CD4-positive, CD25-positive, alpha-beta regulatory T cell (primary cell): Measurements from ENCODE around the gene DPF1. TPM values are rescaled to one million over a fixed set of nuclear protein-coding genes. Genes with fewer than 3 reads are reported as not detected.
A peak's percentile ranks its signal among the peaks of the same experiment; 100 is the strongest.
"Not testable (repeated sequence)": the region's sequence is repeated elsewhere in the genome, so short reads cannot be mapped to it uniquely, and the experiment has no call there.

ENCODE experiments used
- ATAC-seq, 2 donors: fragments of 150-1000 bp; cut with Tn5 transposase; one replicate each; pipeline ENCODE4 v1.10.0; 2021; ENCODE audit warnings: low read depth in 2 of 2, moderate number of reproducible peaks in 2 of 2, moderate library complexity in 1 of 2
- DNase-seq, 3 donors: peaks; one replicate each; pipeline versions ENCODE4 v3.0.0 to v3.0.0-alpha.2; 2012 to 2022; ENCODE audit warnings: mixed read lengths in 1 of 3
- H3K27ac ChIP-seq: one replicate; pipeline ENCODE4 v1.7.0; 2013; ENCODE audit warnings: mild to moderate bottlenecking, low read length; ENCODE audit not compliant: insufficient read depth, poor library complexity, severe bottlenecking
- H3K27me3 ChIP-seq: one replicate; pipeline ENCODE4 v1.7.0; 2013; ENCODE audit warnings: low read length; ENCODE audit not compliant: control insufficient read depth, insufficient read depth
- H3K36me3 ChIP-seq: one replicate; pipeline ENCODE4 v1.7.0; 2013; ENCODE audit warnings: mild to moderate bottlenecking, low read length, moderate library complexity; ENCODE audit not compliant: control insufficient read depth, insufficient read depth
- H3K4me1 ChIP-seq: 2 replicates; pipeline ENCODE4 v1.7.0; 2013; ENCODE audit warnings: mild to moderate bottlenecking, low read length; ENCODE audit not compliant: insufficient read depth, control insufficient read depth, poor library complexity, severe bottlenecking
- H3K4me3 ChIP-seq: one replicate; pipeline ENCODE4 v1.7.0; 2013; ENCODE audit warnings: low read depth, mild to moderate bottlenecking, low read length, moderate library complexity
- H3K9me3 ChIP-seq, 2 experiments: 1 replicate in 1 of 2; 2 replicates in 1 of 2; pipeline ENCODE4 v1.7.0; 2013; ENCODE audit warnings: low read length in 2 of 2, mild to moderate bottlenecking in 1 of 2, moderate library complexity in 1 of 2; ENCODE audit not compliant: control insufficient read depth in 2 of 2
- H3K27ac Mint-ChIP-seq, 3 donors: one replicate each; pipeline ENCODE4 v1.8.0; 2020 to 2022; ENCODE audit warnings: mild to moderate bottlenecking in 3 of 3, mixed read lengths in 3 of 3, moderate library complexity in 2 of 3
- H3K27me3 Mint-ChIP-seq: one replicate; pipeline ENCODE4 v1.8.0; 2022; ENCODE audit warnings: mild to moderate bottlenecking, mixed read lengths
- H3K36me3 Mint-ChIP-seq: one replicate; pipeline ENCODE4 v1.8.0; 2020; ENCODE audit warnings: mixed read lengths
- H3K4me1 Mint-ChIP-seq, 4 donors: one replicate each; pipeline ENCODE4 v1.8.0; 2020 to 2022; ENCODE audit warnings: mixed read lengths in 4 of 4, mild to moderate bottlenecking in 1 of 4
- H3K4me3 Mint-ChIP-seq, 4 donors: one replicate each; pipeline ENCODE4 v1.8.0; 2020 to 2022; ENCODE audit warnings: mild to moderate bottlenecking in 4 of 4, mixed read lengths in 4 of 4, moderate library complexity in 3 of 4
- H3K9me3 Mint-ChIP-seq, 7 donors: one replicate each; pipeline ENCODE4 v1.8.0; 2020 to 2022; ENCODE audit warnings: mixed read lengths in 7 of 7, mild to moderate bottlenecking in 3 of 7, moderate library complexity in 2 of 7
- polyA plus RNA-seq, 4 donors: library from polyadenylated mRNA; unstranded; fragments of 300-500 nt; fragmentation: Illumina TruSeq; gene quantifications; one replicate each; pipeline ENCODE4 v1.2.3, GENCODE V29; 2021
- total RNA-seq: library from RNA; stranded (reverse); gene quantifications from one replicate; pipeline ENCODE4 v1.2.3, GENCODE V29; 2022

Gene DPF1
- total and polyA plus RNA-seq, 5 donors from 2014 or later, result not detected

DNA sequence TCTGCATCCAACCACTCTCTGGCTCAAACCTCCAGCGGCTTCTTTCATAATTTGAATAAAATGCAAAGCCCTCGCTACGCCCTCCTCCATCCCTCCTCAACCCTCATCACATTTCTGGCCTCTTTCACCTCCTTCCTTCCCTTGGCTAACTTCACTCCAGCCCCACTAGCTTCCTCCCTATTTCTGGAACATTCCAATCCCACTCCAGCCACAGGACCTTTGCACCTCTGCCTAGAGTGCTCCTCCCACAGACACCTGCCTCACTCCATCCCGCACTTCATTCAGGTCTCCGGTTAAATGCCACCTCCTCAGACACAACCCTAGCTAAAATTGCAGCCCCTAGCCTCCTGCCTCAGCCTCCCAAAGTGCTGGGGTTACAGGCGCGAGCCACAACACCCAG lies 7.9 kb upstream of the DPF1 start:
- Mint-ChIP-seq H3K4me3 (peak overlapping the region in 1 of 4 donors; percentile 12), H3K36me3 (peaks cover under 1% of the 10 kb centered on the region), H3K9me3 (no peaks in the 10 kb centered on the region), H3K27ac (no peak overlapping the region), H3K4me1 (peaks cover 0 to 16% (median 7%) of the 10 kb centered on the region in 4 donors), H3K27me3 (peaks cover 42% of the 10 kb centered on the region)
- Histone ChIP-seq H3K27ac (no peak overlapping the region), H3K9me3 (no peaks in the 10 kb centered on the region), H3K4me3 (no peak overlapping the region), H3K36me3 (no peaks in the 10 kb centered on the region), H3K4me1 (peaks cover 10% of the 10 kb centered on the region), H3K27me3 (peaks cover 10% of the 10 kb centered on the region)
- ATAC-seq (no peak), DNase-seq (no peak)

DNA sequence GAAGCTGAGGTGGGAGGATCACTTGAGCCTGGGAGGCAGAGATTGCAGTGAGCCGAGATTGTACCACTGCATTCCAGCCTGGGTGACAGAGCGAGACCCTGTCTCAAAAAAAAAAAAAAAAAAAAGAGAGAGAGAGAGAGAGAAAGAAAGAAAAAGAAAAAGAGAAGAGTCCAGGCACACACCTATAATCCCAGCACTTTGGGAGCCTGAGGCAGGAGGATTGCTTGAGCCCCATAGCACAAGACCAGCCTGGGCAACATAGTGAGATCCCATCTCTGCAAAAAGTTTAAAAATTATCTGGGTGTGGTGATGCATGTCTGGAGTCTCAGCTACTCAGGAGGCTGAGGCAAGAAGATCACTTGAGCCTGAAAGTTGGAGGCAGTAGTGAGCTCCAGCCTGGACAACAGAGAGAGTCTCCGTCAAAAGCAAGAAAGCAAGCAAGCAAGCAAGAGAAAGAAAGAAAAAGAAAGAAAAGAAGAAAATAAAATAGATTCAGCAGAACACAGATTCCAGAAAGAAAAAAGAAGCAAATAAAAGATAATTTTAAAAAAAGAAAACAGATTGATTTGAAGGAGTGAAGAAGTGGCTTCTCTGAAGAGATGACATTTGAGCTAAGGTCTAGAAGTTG lies 6.6 kb upstream of the DPF1 start:
- not testable (repeated sequence) for DNase-seq, H3K9me3 ChIP-seq, H3K27me3 ChIP-seq, H3K27ac ChIP-seq, ATAC-seq, H3K36me3 ChIP-seq, H3K36me3 Mint-ChIP-seq, H3K27ac Mint-ChIP-seq, H3K4me3 ChIP-seq, H3K4me3 Mint-ChIP-seq, H3K9me3 Mint-ChIP-seq
- peaks cover 10% of the 10 kb centered on the region for H3K4me1 ChIP-seq
- Mint-ChIP-seq H3K27me3 (peaks cover 52% of the 10 kb centered on the region), H3K4me1 (peaks cover 0 to 18% (median 8%) of the 10 kb centered on the region in 4 donors)

DNA sequence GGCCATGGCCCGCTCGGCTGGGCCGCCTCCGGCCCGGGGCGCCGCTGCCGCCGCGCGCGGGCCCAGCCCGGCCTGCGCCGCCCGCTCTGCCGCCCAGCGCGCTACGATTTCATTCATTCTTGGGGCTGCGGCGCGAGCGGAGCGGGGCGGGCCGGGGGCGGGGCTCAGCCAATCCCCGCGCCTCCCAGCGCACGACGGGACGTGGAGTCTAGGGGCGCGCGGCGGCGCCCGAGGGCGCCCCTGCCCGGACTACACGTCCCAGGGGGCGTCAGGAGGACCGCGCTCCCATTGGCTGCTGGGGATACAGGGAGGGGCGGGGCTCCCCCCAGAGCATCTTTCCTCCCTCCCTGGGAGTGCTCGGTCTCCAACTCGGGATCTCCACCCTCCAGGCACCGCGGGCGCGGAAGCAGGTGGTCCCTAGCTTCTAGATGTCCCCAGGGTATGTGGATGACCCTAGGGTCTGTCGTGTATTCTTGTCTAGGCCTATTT lies 5.6 kb upstream of the DPF1 start:
- Mint-ChIP-seq H3K4me3 (peak overlapping the region in 3 of 4 donors; percentile 53 to 61 (median 61)), H3K27me3 (peaks cover 55% of the 10 kb centered on the region), H3K36me3 (peaks cover 5% of the 10 kb centered on the region), H3K27ac (no peak overlapping the region), H3K9me3 (peaks cover 0 to 4% (median 0%) of the 10 kb centered on the region in 7 donors), H3K4me1 (peaks cover 0 to 18% (median 8%) of the 10 kb centered on the region in 4 donors)
- H3K4me3 ChIP-seq, result no peak overlapping the region
- no peaks in the 10 kb centered on the region for H3K36me3 ChIP-seq
- peak; percentile 81 to 87 for ATAC-seq
- peak; percentile 39 to 86 (median 45) for DNase-seq
- H3K27me3 ChIP-seq, result peaks cover 10% of the 10 kb centered on the region
- H3K9me3 ChIP-seq, result no peaks in the 10 kb centered on the region
- H3K27ac ChIP-seq, result no peak overlapping the region
- H3K4me1 ChIP-seq, result peaks cover 10% of the 10 kb centered on the region

DNA sequence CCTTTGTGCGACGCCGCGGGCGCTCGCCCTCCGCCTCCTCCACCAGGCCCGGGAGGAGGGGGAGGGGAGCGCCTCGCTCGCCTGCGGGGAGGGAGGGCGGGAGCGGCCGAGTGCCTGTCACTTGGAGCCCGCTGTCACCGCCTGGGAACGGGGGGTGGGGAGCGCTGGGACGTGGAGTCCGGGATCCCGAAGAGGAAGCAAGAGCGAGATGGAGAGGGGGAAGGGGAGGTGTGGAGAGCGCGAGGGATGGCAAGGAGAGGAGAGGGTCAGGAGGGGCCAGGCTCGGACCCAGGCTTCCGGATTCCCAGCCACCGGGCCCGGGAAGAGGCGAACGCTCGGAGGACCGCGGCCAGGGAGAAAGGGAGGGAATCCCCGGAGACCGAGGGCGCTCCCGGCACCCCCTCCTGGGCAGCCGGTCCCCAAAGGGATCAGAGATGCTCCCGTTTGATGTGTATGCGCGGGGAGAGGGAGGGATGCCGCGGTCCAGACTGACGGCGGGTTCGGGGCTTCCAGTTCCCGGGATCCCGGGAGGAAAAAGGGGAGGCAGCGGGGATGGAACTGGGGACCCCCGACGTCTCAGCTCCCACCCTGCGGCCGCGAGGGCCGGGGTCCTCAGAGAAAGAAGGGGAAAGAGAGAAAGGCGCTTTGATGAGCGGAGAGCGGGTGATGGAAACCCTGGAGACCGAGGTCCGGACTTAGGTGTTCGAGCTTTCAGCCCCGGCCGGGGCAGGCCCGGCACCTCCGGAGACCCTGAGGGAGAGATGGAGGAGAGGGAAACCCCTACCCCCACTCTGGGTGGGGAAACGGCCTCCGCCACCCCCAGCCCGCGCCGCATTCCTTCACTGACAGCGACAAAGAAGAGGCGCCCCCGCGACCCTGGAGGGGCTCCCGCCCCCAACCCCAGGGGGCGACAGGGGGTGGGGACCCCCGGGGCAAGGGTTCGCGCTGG lies 4.7 kb upstream of the DPF1 start:
- no peak overlapping the region for H3K4me3 ChIP-seq
- H3K27me3 Mint-ChIP-seq, result peaks cover 62% of the 10 kb centered on the region
- peaks cover 5% of the 10 kb centered on the region for H3K36me3 Mint-ChIP-seq
- DNase-seq, result no peak
- H3K4me3 Mint-ChIP-seq, result peak overlapping the region in 2 of 4 donors; percentile 36 to 50
- H3K4me1 ChIP-seq, result peaks cover 19% of the 10 kb centered on the region
- peaks cover 10% of the 10 kb centered on the region for H3K27me3 ChIP-seq
- H3K4me1 Mint-ChIP-seq, result peaks cover 0 to 25% (median 8%) of the 10 kb centered on the region in 4 donors
- H3K9me3 ChIP-seq, result no peaks in the 10 kb centered on the region
- no peak overlapping the region for H3K27ac ChIP-seq
- peaks cover 0 to 7% (median 0%) of the 10 kb centered on the region in 7 donors for H3K9me3 Mint-ChIP-seq
- H3K27ac Mint-ChIP-seq, result no peak overlapping the region
- ATAC-seq, result no peak
- H3K36me3 ChIP-seq, result no peaks in the 10 kb centered on the region

DNA sequence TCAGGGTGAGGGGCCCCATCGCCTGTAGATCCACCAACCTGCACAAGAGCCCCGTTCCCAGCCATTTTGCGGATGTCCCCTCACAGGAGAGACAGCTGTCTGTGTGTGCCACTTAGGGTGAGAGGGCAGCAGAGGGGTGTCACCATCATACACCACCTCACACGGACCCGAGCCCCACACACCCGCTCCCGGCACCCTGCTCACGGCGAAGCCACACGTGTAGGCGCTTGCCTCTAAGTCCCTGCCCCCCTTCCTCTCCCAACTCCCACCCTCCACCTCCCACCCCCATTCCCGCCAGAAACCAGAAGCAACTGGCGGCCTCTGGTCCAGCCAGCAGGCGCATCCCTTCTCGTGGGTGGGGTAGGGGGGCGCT lies 4.0 kb upstream of the DPF1 start:
- H3K4me1 ChIP-seq, result peaks cover 22% of the 10 kb centered on the region
- no peaks in the 10 kb centered on the region for H3K36me3 ChIP-seq
- H3K27me3 Mint-ChIP-seq, result peaks cover 69% of the 10 kb centered on the region
- no peak for DNase-seq
- peak overlapping the region in 1 of 4 donors; percentile 39 for H3K4me3 Mint-ChIP-seq
- H3K27me3 ChIP-seq, result peaks cover 15% of the 10 kb centered on the region
- H3K27ac ChIP-seq, result no peak overlapping the region
- H3K4me1 Mint-ChIP-seq, result peaks cover 6 to 31% (median 10%) of the 10 kb centered on the region in 4 donors
- no peak for ATAC-seq
- H3K36me3 Mint-ChIP-seq, result peaks cover 5% of the 10 kb centered on the region
- H3K27ac Mint-ChIP-seq, result no peak overlapping the region
- H3K9me3 ChIP-seq, result no peaks in the 10 kb centered on the region
- H3K4me3 ChIP-seq, result no peak overlapping the region
- H3K9me3 Mint-ChIP-seq, result peaks cover 0 to 7% (median 0%) of the 10 kb centered on the region in 7 donors

DNA sequence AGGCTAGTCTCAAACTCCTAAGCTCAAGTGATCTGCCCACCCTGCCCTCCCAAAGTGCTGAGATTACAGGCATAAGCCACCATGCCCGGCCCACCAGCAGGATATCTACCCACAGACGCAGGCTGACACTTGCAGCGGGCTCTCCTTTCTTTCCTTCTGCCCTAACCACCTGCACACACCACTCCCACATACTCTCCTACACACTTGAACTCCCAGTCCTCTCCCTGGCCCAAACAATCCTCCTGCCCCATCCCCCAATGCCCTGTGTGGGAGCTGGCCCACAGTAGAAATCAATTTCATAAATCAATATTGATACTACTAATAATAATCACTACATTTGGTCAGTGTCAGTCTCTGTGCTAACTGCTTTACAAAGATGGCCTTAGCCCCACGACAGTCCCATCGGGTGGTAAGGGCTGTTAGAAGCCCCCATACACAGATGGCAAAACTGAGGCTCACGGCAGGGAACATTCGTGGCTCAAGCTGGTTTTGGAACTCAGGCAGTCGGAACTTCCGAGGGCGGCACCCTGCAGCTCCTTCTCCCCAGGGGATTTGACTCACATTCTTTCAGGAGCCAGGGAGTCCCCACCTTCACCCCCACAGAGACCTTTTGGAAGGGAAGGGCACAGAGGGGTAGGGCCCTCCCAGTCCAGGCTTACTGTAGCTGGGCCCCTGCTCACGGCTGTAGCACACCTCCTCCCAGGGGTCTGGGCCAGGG lies 3.4 kb upstream of the DPF1 start:
- Histone ChIP-seq H3K27ac (no peak overlapping the region), H3K36me3 (no peaks in the 10 kb centered on the region), H3K4me1 (peaks cover 22% of the 10 kb centered on the region), H3K9me3 (no peaks in the 10 kb centered on the region), H3K4me3 (no peak overlapping the region), H3K27me3 (peaks cover 17% of the 10 kb centered on the region)
- Mint-ChIP-seq H3K9me3 (peaks cover 0 to 8% (median 0%) of the 10 kb centered on the region in 7 donors), H3K27me3 (peaks cover 70% of the 10 kb centered on the region), H3K36me3 (peaks cover 5% of the 10 kb centered on the region), H3K4me3 (peak overlapping the region in 2 of 4 donors; percentile 39 to 56), H3K27ac (no peak overlapping the region), H3K4me1 (peaks cover 7 to 31% (median 13%) of the 10 kb centered on the region in 4 donors)
- ATAC-seq (no peak), DNase-seq (no peak)

DNA sequence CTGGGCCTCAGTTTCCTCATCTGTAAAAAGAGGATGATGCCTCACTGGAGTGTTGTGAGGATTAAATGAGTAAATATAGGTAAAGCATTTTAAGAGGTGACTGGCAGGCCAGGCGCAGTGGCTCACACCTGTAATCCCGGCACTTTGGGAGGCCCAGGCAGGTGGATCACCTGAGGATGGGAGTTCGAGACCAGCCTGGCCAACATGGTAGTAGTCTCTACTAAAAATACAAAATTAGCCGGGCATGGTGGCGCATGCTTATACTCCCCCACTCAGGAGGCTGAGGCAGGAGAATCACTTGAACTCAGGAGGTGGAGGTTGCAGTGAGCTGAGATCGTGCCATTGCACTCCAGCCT lies 819 bp upstream of the DPF1 start:
- H3K9me3 Mint-ChIP-seq, H3K27ac ChIP-seq, H3K36me3 Mint-ChIP-seq, H3K9me3 ChIP-seq, H3K27ac Mint-ChIP-seq, ATAC-seq, H3K4me3 ChIP-seq, H3K36me3 ChIP-seq, DNase-seq: not testable (repeated sequence)
- peaks cover 65% of the 10 kb centered on the region for H3K27me3 Mint-ChIP-seq
- H3K4me1 ChIP-seq, result peaks cover 22% of the 10 kb centered on the region
- peaks cover 11% of the 10 kb centered on the region for H3K27me3 ChIP-seq
- peak overlapping the region in 3 of 4 donors; percentile 60 to 84 (median 82) for H3K4me3 Mint-ChIP-seq
- H3K4me1 Mint-ChIP-seq, result peaks cover 10 to 29% (median 15%) of the 10 kb centered on the region in 4 donors
